Breast epithelium (tissue), 3 donors: ENCODE measurements around the gene SLC6A12.

ENCODE experiments used
- CTCF ChIP-seq, 3 donors: fragments of 450-650 bp; IDR thresholded peaks; one replicate each; pipeline ENCODE4 v1.5.1; 2016 to 2017; ENCODE audit warnings: antibody characterized with exemption in 3 of 3, mild to moderate bottlenecking in 3 of 3, moderate library complexity in 3 of 3
- POLR2A ChIP-seq: fragments of 450-650 bp; IDR thresholded peaks from one replicate; pipeline ENCODE4 v1.6.1; 2016; ENCODE audit warnings: antibody characterized with exemption, mild to moderate bottlenecking, moderate library complexity
- POLR2AphosphoS5 ChIP-seq, 3 donors: sonication (generic); formaldehyde crosslinking; IDR thresholded peaks; one replicate each; pipeline ENCODE4 v1.6.1; 2017; ENCODE audit warnings: antibody characterized with exemption in 3 of 3

DNA sequence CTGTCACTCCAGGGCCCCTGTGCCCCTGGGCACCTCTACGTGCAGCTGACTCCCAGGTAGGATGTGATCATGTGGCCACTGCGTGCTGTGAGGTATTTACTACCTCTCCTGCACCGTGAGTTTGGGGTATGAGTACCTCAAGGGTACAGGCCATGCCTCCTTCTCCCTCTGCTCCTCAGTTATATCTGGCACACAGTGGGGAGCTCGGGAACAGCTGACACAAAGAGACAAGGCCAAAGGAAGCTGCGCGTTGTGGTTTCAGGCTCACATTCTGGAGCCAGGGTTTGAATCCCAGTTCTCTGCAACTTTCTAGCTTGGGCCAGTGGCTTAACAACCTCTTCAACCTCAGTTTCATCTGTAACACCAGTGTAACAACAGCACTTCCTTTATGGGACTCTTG, 7.8 kb upstream of the SLC6A12 start:
- TF ChIP-seq CTCF (IDR thresholded peaks at IDR 0.05), result no peak
- no peak for TF ChIP-seq POLR2A
- no peak for TF ChIP-seq POLR2AphosphoS5 (IDR thresholded peaks at IDR 0.05)
